Keratinocyte (primary cell): ENCODE results near the gene TRIM29. TPM values are rescaled to one million over a fixed set of nuclear protein-coding genes. Genes with fewer than 3 reads are reported as not detected.

ENCODE experiments used
- DNase-seq: peaks from one replicate; pipeline ENCODE4 v3.0.0-alpha.2; 2011; ENCODE audit warnings: low read depth, missing footprints, low spot score
- FAIRE-seq: peaks from 2 replicates; lab custom pipeline; 2011; peaks lifted over from hg19 to GRCh38; lab: Jason Lieb, UNC
- H2AFZ ChIP-seq: 2 replicates; pipeline ENCODE4 v1.6.0; 2012; ENCODE audit warnings: low read length, control low read depth, inconsistent platforms; ENCODE audit not compliant: control insufficient read depth
- H3K27ac ChIP-seq: 2 replicates; pipeline ENCODE4 v1.5.1; 2011; ENCODE audit warnings: low read length; ENCODE audit not compliant: control insufficient read depth, insufficient read depth
- H3K27me3 ChIP-seq: 3 replicates; pipeline ENCODE4 v1.6.0; 2011; ENCODE audit warnings: low read length; ENCODE audit not compliant: control insufficient read depth, insufficient read depth; ENCODE audit errors: extremely low read depth
- H3K36me3 ChIP-seq, 2 experiments: 2 replicates in 1 of 2; 3 replicates in 1 of 2; pipeline ENCODE4 v1.5.1; 2011; ENCODE audit warnings: low read length in 2 of 2, mild to moderate bottlenecking in 1 of 2; ENCODE audit not compliant: control insufficient read depth in 2 of 2, insufficient read depth in 2 of 2; ENCODE audit errors: extremely low read depth in 1 of 2
- H3K4me1 ChIP-seq: 3 replicates; pipeline ENCODE4 v1.5.1; 2011; ENCODE audit warnings: low read length; ENCODE audit not compliant: control insufficient read depth, insufficient read depth; ENCODE audit errors: extremely low read depth
- H3K4me2 ChIP-seq: 3 replicates; pipeline ENCODE4 v1.6.0; 2011; ENCODE audit warnings: low read depth, low read length; ENCODE audit not compliant: control insufficient read depth, insufficient read depth; ENCODE audit errors: extremely low read depth
- H3K4me3 ChIP-seq, 3 experiments: fragments of 200-600 bp in 1 of 3; sonication (generic) in 1 of 3; 2 replicates in 2 of 3; 3 replicates in 1 of 3; pipeline ENCODE4 v1.5.1; 2011 to 2016; ENCODE audit warnings: low read length in 3 of 3, mild to moderate bottlenecking in 3 of 3, control low read depth in 2 of 3, inconsistent platforms in 1 of 3, low read depth in 1 of 3, mixed read lengths in 1 of 3, mixed run types in 1 of 3, moderate library complexity in 1 of 3; ENCODE audit not compliant: control insufficient read depth in 2 of 3, insufficient read depth in 2 of 3; ENCODE audit errors: extremely low read depth in 1 of 3
- H3K79me2 ChIP-seq: 2 replicates; pipeline ENCODE4 v1.6.0; 2012; ENCODE audit warnings: low read length; ENCODE audit not compliant: control insufficient read depth, insufficient read depth
- H3K9ac ChIP-seq: 3 replicates; pipeline ENCODE4 v1.6.0; 2011; ENCODE audit warnings: low read length; ENCODE audit not compliant: control insufficient read depth, insufficient read depth; ENCODE audit errors: extremely low read depth
- H3K9me1 ChIP-seq: 3 replicates; pipeline ENCODE4 v1.6.0; 2011; ENCODE audit warnings: low read length; ENCODE audit not compliant: control insufficient read depth, insufficient read depth; ENCODE audit errors: extremely low read depth
- H3K9me3 ChIP-seq: 2 replicates; pipeline ENCODE4 v1.5.1; 2012; ENCODE audit warnings: low read depth, low read length; ENCODE audit not compliant: control insufficient read depth
- H4K20me1 ChIP-seq: 3 replicates; pipeline ENCODE4 v1.6.0; 2011; ENCODE audit warnings: low read length; ENCODE audit not compliant: control insufficient read depth, insufficient read depth; ENCODE audit errors: extremely low read depth
- CTCF ChIP-seq, 3 experiments: IDR thresholded peaks in 1 of 3; conservative IDR thresholded peaks in 1 of 3; optimal IDR thresholded peaks in 1 of 3; 2 replicates in 2 of 3; 3 replicates in 1 of 3; pipeline versions ENCODE3 to v1.5.1; 2011; ENCODE audit warnings: low read length in 3 of 3, mild to moderate bottlenecking in 3 of 3, moderate library complexity in 2 of 3, control low read depth in 1 of 3, inconsistent platforms in 1 of 3; ENCODE audit not compliant: insufficient read depth in 2 of 3; ENCODE audit errors: extremely low read depth in 1 of 3
- EZH2 ChIP-seq: IDR thresholded peaks from one replicate; pipeline ENCODE4 v1.6.1; 2012; ENCODE audit warnings: inconsistent platforms, mild to moderate bottlenecking, low read length, moderate library complexity
- dilution Hi-C: fragments of 300-500 bp; cut with MboI; formaldehyde crosslinking; loops from one replicate; pipeline ENCODE4 v1.7.0; 2020; ENCODE audit warnings: low sequenced_read_pairs; ENCODE audit not compliant: extremely low pct_ligation_motif_present
- polyA plus RNA-seq, 5 experiments: library from polyadenylated mRNA; depleted of rRNA in 3 of 5; stranded (reverse) in 3 of 5; stranded (forward) in 1 of 5; unstranded in 1 of 5; fragments of >200 nt; gene quantifications; 1 replicate in 1 of 5; 2 replicates in 3 of 5; 3 replicates in 1 of 5; pipeline versions ENCODE4 v1.2.1 to v1.2.3, GENCODE V29; 2011 to 2012; ENCODE audit warnings: missing spikeins in 2 of 5, low read depth in 1 of 5, low replicate concordance in 1 of 5

TRIM29 gene
- polyA plus RNA-seq, 1 donor (not counting 4 experiments of a cell fraction or from before 2014, with no cell fraction given), result 463 TPM

- Histone ChIP-seq H3K79me2 (peaks cover 3% of the 10 kb centered on the region), H2AFZ (no peak overlapping the region), H3K36me3 (no peaks in the 10 kb centered on the region), H3K4me2 (no peak overlapping the region), H4K20me1 (no peaks in the 10 kb centered on the region), H3K9ac (no peak overlapping the region), H3K9me1 (no peaks in the 10 kb centered on the region), H3K4me1 (peaks cover 10% of the 10 kb centered on the region), H3K4me3 (no peak overlapping the region), H3K27ac (no peak overlapping the region), H3K9me3 (no peaks in the 10 kb centered on the region), H3K27me3 (peaks cover 7% of the 10 kb centered on the region)
- dilution Hi-C loops, result no loop called here
- TF ChIP-seq CTCF (optimal IDR thresholded peaks at IDR 0.05 in 1 of 3, IDR thresholded peaks at IDR 0.05 in 1 of 3, conservative IDR thresholded peaks at IDR 0.05 in 1 of 3; ENCODE audit: extremely low read depth in 1 of 3, insufficient read depth in 2 of 3, low read length in 3 of 3), result no peak
- TF ChIP-seq EZH2, result no peak
- FAIRE-seq (no peak), DNase-seq (no peak)
Observed at GRCh38 chr11:120142441-120143100, 4.7 kb upstream of the TRIM29 start.

GRCh38 chr11:120141768-120142423, 4.0 kb upstream of the TRIM29 start:
- Histone ChIP-seq H3K36me3 (no peaks in the 10 kb centered on the region), H2AFZ (no peak overlapping the region), H3K9me1 (no peaks in the 10 kb centered on the region), H3K27me3 (peaks cover 6% of the 10 kb centered on the region), H4K20me1 (no peaks in the 10 kb centered on the region), H3K4me1 (peaks cover 7% of the 10 kb centered on the region), H3K9me3 (no peaks in the 10 kb centered on the region), H3K4me3 (no peak overlapping the region), H3K27ac (no peak overlapping the region), H3K9ac (no peak overlapping the region), H3K79me2 (peaks cover 10% of the 10 kb centered on the region), H3K4me2 (no peak overlapping the region)
- TF ChIP-seq EZH2 (no peak), CTCF (optimal IDR thresholded peaks at IDR 0.05 in 1 of 3, IDR thresholded peaks at IDR 0.05 in 1 of 3, conservative IDR thresholded peaks at IDR 0.05 in 1 of 3; ENCODE audit: extremely low read depth in 1 of 3, insufficient read depth in 2 of 3, low read length in 3 of 3) (peak in 1 of 3 experiments; percentile 7)
- DNase-seq (no peak), FAIRE-seq (no peak)
- dilution Hi-C loops, result no loop called here
